PC-9 (cell line): ENCODE measurements around the gene PCNT.

ENCODE experiments used
- EZH2 ChIP-seq: fragments of 200-600 bp; sonication (generic); IDR thresholded peaks from 2 replicates; pipeline ENCODE4 v1.8.0; 2017; ENCODE audit warnings: antibody characterized with exemption, low read depth
- TF ChIP-seq, protein P1 (sequence below): fragments of 200-600 bp; sonication (generic); conservative IDR thresholded peaks from 2 replicates; pipeline ENCODE4 v1.6.1; 2017; ENCODE audit warnings: mixed run types, antibody characterized with exemption, mild to moderate bottlenecking, moderate library complexity

DNA sequence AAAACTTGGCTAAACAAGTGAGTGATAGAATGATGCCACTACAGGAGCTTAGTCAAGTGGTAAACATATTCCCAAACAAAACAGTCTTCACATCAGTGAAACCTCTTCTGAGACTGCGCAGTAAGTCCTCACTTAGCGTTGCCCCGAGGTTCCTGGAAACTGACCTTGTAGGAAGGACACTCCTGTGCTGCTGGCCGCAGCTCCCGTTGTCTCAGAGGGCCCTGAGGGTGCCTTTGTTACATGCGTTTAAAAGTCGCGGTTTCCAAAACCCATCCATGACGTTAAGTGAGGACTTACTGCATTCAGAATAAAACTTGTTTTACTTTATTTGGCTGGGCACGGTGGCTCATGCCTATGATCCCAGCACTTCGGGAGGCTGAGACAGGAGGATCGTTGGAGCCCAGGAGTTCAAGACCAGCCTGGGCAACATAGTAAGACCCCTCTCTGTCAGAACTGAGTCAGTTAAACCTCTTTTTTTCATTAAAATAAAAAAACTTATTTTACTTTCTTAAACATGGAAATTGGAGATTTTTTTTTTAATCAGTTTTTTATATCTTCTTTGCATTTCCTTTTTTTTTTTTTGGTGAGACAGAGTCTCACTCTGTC is 98.8 kb downstream of the PCNT start:
- TF ChIP-seq, protein P1, sequence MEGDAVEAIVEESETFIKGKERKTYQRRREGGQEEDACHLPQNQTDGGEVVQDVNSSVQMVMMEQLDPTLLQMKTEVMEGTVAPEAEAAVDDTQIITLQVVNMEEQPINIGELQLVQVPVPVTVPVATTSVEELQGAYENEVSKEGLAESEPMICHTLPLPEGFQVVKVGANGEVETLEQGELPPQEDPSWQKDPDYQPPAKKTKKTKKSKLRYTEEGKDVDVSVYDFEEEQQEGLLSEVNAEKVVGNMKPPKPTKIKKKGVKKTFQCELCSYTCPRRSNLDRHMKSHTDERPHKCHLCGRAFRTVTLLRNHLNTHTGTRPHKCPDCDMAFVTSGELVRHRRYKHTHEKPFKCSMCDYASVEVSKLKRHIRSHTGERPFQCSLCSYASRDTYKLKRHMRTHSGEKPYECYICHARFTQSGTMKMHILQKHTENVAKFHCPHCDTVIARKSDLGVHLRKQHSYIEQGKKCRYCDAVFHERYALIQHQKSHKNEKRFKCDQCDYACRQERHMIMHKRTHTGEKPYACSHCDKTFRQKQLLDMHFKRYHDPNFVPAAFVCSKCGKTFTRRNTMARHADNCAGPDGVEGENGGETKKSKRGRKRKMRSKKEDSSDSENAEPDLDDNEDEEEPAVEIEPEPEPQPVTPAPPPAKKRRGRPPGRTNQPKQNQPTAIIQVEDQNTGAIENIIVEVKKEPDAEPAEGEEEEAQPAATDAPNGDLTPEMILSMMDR = no peak
- TF ChIP-seq EZH2 = no peak
